Globus pallidus (tissue), 1 donor: ENCODE data around the gene CBL.
"Not testable (repeated sequence)": the region's sequence is repeated elsewhere in the genome, so short reads cannot be mapped to it uniquely, and the experiment has no call there.

Source experiments
- DNase-seq: peaks from one replicate; pipeline ENCODE4 v3.0.0-alpha.2; 2015; ENCODE audit warnings: low spot score

Gene CBL

DNA sequence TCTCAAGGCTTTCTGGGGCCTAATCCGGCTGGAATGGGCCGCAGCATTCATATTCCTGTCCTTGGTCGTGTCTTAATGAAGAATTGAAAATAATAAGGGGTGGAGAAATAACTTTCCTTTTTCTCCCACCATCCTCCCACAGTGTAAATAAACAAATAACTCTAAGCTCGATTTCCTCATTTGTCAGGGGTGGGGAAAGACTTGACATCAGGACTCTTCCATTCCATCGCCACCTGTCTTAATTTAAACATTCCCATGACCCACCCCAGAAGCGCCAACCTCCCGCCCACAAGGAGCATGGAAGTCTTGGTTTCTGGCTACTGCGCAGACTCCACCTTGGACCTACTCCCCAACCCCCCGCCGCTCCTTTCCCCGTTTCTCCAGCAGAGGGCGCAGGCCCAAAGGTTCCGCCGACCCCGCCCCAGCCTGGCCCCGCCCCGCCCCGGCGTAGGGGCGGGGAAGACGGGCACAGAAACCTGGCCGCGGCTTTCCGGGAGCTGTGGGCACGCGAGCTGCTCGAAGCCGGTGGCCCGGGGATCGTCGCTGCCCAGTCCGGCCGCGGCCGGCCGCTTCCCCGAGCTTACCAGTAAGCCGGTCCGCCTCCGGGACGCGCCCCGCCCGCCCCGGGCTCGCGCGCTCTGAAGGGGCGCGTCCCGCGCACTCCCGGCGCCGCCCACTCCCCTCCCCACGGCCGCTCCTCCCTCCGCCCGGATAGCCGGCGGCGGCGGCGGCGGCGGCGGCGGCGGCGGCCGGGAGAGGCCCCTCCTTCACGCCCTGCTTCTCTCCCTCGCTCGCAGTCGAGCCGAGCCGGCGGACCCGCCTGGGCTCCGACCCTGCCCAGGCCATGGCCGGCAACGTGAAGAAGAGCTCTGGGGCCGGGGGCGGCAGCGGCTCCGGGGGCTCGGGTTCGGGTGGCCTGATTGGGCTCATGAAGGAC, at the start of gene CBL:
CBL (plus strand) TSS at position 766 of the 937 bp plus-strand sequence; CDS start at position 845, 79 bp downstream.
- peak; percentile 93 for DNase-seq

DNA sequence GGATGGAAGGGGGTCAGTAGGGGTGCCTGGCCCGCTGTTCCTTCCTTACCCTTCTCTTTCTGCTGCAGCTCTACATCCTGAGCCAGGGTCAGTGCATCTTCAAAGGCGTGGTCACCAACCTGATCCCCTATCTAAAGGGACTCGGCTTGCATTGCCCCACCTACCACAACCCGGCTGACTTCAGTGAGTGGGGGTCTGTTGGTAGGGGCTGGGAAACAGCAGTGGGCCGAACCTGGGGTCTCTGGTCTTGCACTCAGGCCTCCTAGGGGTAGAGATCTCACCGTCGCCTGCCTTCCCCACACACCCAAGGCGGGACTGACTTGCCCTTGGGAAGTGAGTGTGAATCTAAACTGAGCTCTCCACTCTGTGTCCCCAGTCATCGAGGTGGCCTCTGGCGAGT, 49.6 kb upstream of the CBL start:
- no peak for DNase-seq

DNA sequence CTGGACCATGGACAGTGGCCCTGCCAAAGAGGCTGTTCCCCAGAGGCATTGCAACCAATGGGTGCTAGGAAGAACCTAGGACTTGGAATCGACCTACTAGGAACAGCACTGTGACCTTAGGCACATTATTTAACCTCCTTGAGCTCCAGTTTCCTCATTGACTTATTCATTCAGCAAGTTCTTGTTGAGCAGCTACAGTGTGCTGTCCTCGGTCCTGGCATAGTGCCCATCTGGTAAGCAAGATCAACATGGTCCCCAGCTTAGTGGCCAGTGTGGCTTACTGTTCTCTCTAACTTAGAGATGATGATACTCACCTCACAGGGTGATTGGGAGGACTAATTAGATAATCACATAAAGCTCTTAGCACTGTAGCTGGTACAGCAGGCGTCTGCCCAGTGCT, 49.1 kb upstream of the CBL start:
- no peak for DNase-seq

DNA sequence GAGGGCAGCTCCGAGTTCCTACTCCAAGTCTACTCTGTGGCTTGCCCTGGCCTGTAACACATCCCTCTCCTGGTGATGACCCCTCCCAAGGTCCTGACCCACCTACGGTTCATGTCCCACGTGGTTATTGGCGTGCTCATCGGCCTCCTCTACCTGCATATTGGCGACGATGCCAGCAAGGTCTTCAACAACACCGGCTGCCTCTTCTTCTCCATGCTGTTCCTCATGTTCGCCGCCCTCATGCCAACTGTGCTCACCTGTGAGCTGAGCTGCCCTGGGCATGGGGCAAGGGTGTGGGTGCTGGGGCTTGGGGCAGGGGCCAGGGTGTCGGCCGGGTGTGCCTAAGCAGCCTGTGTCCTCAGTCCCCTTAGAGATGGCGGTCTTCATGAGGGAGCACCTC, 47.7 kb upstream of the CBL start:
- no peak for DNase-seq

DNA sequence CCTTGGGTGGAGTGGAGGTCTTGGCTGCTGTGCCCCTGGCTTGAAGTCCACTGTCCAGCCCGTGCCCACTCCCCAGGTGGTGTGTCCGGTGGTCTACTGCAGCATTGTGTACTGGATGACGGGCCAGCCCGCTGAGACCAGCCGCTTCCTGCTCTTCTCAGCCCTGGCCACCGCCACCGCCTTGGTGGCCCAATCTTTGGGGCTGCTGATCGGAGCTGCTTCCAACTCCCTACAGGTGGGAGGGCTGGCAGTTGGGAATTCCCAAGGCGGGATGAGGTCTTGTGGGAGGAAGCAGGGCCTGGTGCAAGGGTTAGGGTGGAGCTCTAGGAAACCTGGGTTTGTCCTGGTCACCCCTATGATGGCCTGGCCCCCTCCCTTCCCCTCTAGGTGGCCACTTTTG, 46.0 kb upstream of the CBL start:
- DNase-seq = no peak

DNA sequence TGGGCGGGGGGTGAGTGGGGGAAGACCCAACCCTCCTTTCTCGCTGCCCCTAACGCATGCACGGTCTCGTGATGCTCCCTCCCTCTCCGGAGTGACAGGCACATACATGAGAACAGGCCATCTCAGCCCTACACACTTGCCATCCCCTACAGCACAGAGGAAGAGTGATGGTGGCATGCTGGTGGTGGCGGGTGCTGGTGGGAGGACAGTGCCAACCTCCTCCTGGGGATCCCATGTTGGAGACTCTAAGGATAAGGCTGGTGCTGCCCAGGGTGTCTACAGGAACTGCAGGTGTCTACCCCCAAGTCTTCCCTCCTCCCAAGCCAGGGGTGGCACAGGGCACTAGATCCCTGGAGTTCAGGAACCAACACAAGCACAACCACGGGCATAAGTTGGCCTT, 44.3 kb upstream of the CBL start:
- DNase-seq = no peak

DNA sequence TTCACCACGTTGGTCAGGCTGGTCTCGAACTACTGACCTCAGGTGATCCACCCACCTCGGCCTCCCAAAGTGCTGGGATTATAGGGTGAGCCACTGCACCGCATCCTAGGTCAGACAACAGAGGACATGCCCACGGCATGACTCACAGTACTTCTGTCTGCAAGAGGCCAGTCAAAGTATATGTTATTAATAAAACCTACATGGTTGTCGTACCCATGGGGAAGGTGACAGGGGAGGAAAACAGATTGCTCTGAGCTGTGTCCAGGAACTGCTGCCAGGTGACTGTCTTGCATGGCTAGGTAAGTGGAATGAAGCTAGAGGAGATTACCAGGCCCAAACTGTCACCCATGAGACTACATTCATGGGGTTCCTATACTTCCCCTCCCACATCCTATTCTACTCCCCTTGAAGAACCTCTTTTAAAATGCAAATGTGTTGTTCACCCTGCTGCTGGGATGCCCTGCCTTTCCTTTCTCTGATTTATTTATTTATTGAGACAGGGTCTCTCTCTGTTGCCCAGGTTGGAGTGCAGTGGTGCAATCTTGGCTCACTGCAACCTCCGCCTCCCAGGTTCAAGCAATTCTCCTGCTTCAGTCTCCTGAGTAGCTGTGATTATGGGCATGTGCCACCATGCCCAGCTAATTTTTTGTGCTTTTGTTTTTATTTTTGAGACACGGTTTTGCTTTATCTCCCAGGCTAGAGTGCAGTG, 39.6 kb upstream of the CBL start:
- no peak for DNase-seq

DNA sequence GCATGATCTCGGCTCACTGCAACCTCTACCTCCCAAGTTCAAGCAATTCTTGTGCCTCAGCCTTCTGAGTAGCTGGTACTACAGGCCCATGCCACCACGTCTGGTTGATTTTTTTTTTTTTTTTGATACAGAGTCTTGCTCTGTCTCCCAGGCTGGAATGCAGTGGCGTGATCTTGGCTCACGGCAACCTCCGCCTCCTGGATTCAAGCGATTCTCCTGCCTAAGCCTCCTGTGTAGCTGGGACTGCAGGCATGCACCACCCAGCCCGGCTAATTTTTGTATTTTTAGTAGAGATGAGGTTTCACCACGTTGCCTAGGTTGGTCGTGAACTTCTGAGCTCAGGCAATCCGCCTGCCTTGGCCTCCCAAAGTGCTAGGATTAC, 39.1 kb upstream of the CBL start:
- DNase-seq = not testable (repeated sequence)

DNA sequence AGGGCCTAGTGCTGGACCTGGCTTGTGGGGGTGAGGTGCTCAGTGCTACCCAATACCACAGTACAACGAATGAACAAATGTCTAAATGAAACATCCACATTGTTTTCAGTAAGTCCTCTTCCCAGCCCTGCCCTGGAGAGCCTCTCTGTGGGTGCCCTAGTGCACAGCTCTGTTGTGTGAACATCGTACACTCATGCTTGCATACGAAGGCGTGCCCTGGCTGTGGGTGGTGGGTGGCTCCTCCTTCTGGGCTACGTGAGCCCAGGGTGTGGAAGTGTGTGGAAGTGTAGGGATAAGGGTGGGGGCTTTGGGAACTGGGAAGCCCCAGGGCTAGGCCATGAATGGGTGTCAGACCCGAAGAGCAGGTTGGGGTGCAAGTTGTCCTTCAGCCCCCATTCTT, 38.2 kb upstream of the CBL start:
- DNase-seq = no peak

DNA sequence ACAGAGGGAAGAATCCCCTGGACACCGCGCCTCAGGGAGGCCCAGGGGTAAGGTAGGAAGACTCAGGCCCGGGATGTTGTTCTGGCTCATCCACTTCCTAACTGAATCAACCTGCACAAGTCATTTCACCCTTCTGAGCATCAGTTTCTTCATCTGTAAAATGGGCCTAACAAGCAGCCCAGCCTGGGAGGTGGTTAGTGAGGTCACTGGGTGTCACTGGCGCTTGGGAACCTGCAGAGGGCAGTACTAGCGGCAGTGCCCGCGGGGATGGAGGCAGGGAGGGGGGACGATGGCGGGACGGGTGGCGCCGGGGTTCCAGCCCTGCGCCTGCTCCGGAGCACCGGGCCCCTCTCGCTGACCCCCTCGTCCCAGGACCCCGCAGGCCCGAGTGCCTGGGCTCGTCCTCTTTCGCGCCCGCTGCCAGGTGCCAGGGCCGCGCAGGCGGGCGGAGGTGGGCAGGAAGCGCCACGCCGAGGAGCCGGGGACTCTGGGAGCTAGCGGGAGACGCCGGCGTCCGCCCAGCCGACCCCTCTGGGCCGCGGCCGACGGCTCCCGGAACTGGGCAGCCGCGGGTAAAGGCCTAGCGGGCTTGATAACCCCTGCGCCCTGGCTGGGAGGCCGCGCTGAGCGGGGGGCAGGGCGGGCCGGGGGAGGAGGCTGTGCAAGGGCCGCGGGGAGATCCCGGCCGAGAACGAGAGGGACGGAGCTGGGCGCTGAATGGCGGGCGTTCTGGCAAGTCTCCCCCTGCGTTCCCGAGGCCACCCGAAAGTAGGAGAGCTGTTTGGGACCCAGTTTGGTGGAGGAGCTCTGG, 37.5 kb upstream of the CBL start, which contains the start of gene NLRX1:
NLRX1 (plus strand) TSS at position 255 of the 811 bp plus-strand sequence. CDS start 2,679 bp downstream, outside the sequence.
- peak; percentile 72 for DNase-seq

DNA sequence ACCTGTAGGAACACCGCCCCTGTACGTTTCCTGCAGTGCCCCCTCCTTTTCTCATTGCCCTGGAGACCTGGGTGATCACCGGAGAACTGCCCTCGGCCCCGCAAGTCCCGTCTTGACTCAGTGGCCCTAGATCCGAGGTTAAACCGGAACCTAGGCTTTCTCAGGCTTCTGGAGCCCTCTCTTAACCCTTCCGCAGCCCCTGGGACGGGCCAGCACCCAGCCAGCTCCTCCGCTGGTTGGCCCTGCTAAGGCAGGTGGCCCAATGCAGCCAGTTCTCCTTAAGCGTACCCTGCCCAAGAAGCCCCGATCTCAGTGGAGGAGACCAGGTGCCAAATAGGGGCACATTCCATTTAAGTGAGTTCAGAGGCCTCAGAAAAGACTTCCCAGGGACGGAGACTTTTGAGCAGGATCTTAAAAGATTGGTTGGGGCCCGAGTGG, 36.8 kb upstream of the CBL start:
- DNase-seq = peak; percentile 10

DNA sequence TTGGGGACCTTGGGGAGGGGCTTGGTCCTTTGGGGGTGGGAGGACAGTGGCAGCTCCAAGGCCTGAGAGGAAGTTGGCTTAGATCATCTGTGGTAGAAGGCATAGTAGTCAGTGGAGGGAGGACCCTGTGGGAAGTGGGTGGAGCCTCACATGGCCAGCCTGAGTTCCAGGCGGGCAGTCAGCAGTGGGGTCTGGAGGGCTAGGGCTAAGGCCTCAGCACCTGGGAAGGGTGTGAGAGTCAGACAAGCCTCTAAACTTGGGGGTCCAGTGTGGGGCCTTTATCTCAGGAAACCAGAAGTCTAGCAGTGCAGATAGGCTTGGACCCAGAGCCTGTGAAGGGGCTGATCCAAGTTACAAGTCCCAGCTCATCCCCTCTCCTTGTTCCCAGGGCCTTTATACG, 33.6 kb upstream of the CBL start:
- DNase-seq = no peak

DNA sequence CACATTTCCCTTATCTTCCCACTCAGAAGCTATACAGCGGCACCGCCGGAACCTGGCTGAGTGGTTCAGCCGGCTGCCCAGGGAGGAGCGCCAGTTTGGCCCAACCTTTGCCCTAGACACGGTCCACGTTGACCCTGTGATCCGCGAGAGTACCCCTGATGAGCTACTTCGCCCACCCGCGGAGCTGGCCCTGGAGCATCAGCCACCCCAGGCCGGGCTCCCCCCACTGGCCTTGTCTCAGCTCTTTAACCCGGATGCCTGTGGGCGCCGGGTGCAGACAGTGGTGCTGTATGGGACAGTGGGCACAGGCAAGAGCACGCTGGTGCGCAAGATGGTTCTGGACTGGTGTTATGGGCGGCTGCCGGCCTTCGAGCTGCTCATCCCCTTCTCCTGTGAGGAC, 32.7 kb upstream of the CBL start:
- no peak for DNase-seq

DNA sequence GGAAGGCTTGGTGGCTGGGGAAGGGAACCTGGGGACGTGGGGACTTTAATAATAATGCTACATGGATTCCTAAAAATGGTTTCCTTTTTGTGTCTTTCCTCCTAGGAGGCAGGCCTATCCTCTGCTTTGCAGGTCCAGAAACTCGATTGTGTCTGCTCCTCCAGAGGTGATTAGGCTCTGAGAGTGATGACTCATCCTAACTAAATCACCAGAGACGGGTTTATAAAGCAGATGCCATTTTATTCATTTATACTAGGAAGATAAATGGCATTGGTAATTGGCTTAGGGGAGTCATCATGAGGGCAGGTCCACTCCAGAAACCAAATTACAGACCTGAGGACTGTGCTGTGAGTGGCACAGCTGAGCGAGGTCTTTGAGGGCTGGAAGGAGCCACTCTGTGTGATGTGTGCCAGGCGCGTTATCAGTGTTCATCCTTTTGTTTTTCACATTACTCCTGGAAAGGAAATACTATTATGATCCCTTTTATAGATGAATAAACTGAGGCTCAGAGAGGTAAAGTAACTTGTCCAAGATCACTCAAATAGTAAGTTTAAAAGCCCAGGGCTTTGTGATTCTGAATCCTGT, 30.6 kb upstream of the CBL start:
- DNase-seq = no peak

DNA sequence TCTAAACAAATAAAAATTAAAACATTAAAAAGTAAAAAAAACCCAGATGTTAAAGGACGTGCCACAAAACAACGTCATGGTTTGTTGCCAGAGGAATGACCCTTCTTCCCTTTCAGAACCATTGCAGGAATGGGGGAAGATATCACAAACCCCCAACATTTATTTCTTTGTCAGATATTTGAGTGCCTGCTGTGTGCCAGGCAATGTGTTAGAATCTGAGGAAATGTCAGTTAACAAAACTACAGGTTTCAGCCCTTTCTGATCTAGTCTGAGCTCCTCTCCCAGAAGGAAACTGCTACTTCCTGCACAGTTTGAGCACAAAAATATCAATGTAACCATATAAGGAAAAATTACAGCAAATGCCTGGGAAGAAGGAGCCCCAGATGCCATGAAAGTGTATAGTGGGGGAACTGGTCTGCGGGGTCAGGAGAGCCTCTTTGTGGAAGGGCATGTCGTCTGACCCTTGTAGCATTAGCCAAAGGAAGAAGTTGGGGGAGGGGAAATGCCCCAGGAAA, 27.9 kb upstream of the CBL start:
- DNase-seq = no peak

DNA sequence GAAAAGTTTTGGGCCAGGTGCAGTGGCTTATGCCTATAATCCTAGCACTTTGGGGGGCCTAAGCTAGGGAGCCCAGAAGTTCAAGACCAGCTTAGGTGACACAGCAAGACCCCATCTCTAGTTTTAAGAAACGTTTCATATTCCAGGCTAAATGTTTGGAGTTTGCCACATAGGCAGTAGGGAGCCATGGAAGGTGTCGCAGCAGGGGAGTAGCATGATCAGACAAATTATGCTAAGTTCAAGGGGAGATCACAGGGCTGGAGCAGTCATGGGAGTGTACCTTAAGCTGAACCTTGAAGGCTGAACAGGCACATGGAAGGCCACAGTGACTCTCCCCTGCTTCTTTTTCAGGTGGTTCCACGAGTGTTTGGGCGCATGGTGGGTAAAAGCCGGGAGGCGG, 26.8 kb upstream of the CBL start:
- DNase-seq = no peak

DNA sequence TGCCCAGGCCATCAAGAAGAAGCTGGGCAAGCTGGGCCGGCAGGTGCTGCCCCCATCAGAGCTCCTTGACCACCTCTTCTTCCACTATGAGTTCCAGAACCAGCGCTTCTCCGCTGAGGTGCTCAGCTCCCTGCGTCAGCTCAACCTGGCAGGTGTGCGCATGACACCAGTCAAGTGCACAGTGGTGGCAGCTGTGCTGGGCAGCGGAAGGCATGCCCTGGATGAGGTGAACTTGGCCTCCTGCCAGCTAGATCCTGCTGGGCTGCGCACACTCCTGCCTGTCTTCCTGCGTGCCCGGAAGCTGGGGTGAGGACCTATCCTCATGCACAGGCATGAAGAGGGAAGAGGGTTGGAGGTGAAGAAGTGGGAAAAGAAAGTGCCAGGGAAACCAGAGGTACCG, 26.2 kb upstream of the CBL start:
- no peak for DNase-seq

DNA sequence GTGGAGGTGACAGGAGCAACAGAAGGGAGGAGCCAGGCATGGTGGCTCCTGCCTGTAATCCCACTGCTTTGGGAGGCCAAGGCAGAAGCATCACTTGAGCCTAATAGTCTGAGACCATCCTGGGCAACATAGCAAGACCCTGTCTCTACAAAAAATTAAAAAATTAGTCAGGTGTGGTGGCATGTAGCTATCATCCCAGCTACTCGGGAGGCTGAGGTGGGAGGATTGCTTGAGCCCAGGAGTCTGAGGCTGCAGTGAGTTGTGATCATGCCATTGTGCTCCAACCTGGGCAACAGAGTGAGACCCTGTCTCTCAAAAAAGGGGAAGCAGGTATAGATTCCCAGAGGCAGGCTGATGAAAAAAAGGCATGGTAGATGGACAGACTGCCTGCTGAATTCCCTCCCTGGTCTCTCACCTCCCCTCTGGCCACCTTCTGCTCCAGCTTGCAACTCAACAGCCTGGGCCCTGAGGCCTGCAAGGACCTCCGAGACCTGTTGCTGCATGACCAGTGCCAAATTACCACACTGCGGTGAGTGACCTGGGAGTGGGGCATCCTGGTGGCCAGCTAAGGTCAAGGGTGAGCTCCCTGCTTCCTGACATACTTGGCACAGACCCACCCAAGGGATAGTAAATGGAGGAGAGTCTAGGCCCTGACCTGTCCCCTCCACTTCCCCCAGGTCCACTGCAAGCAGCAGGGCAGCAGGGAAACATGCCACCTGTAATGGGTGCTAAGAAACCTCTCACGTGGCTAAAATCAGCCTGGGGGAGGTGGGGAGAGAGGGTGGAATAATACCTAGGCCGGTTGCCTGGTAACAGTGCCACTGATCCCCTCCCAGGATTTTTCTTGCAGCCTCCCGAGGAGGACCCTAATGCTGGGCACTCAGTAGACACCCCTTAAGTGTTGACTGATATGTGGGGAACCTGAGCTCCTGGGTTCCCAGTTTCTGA, 25.1 kb upstream of the CBL start:
- no peak for DNase-seq

DNA sequence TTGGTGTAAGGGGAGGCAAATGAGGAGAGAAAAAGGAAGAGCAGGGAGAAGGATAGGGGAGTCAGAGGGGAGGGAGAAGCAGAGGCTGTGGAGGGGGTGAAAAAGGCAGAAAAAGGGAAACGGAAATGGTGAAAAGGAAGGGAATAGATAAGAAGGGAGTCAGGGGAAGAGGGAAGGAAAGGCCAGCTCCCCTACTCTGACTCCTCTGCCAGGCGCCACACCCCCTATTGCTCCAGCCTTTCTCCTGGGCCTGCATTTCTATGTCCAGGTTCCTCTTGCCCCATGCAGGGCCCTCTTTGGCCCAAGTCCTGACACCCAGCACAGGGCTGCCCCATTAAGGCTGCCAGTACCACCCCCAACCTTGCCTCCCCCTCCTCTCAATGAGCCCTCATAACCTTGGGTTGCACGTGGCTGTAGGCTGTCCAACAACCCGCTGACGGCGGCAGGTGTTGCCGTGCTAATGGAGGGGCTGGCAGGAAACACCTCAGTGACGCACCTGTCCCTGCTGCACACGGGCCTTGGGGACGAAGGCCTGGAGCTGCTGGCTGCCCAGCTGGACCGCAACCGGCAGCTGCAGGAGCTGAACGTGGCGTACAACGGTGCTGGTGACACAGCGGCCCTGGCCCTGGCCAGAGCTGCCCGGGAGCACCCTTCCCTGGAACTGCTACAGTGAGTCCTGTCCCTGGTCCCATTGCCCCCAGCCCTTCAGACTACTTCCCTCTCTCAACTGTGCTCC, 24.3 kb upstream of the CBL start:
- no peak for DNase-seq

DNA sequence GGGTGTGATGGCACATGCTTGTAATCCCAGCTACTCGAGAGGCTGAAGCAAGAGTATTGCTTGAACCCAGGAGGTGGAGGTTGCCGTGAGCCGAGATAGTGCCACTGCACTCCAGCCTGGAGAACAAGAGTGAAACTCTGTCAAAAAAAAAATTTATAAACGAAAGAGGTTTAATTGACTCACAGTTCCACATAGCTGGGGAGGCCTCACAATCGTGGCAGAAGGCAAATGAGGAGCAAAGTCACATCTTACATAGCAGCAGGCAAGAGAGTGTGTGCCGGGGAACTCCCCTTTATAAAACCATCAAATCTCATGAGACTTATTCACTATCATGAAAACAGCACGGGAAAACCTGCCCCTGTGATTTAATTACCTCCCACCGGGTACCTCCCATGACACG, 21.7 kb upstream of the CBL start:
- DNase-seq = not testable (repeated sequence)
